ENCODE data around the gene COL11A1. TPM values are rescaled to one million over a fixed set of nuclear protein-coding genes. Genes with fewer than 3 reads are reported as not detected.

Gene COL11A1
- polyA plus RNA-seq, 1 of the 3 experiments (the other 2 are of a cell fraction) = 0.13 TPM

GRCh38 chr1:102872526-102872925, 235.8 kb downstream of the COL11A1 start:
- Histone ChIP-seq H3K27me3 (ENCODE audit: insufficient read depth) (no peaks in the 10 kb centered on the region), H3K9me2 (no peaks in the 10 kb centered on the region), H3F3A (replicated peaks; ENCODE audit: insufficient read depth) (no peaks in the 10 kb centered on the region), H3K36me3 (replicated peaks in 1 of 2; ENCODE audit: control insufficient read depth in 1 of 2, insufficient read depth in 2 of 2, low read length in 1 of 2) (no peaks in the 10 kb centered on the region), H3K9me3 (no peaks in the 10 kb centered on the region), H3K9ac (no peak overlapping the region), H3K4me1 (ENCODE audit: control insufficient read depth in 1 of 2, insufficient read depth in 2 of 2, low read depth in 1 of 2, low read length in 1 of 2) (no peaks in the 10 kb centered on the region), H3K27ac (ENCODE audit: low read depth in 2 of 2, low read length in 1 of 2) (no peak overlapping the region), H3K4me3 (ENCODE audit: low read depth in 2 of 2, low read length in 1 of 2) (no peak overlapping the region), H3K79me2 (ENCODE audit: insufficient read depth) (no peaks in the 10 kb centered on the region), H4K20me1 (ENCODE audit: insufficient read depth) (no peaks in the 10 kb centered on the region), H3K4me2 (no peak overlapping the region), H2AFZ (ENCODE audit: low read depth) (no peak overlapping the region)
- ChIA-PET POLR2A (no interaction called here), CTCF (no interaction called here)
- DNase-seq = no peak
- TF ChIP-seq MEF2A (IDR thresholded peaks at IDR 0.05; ENCODE audit: borderline replicate concordance, low read depth) = no peak
- no peak for TF ChIP-seq MAX (IDR thresholded peaks at IDR 0.05; ENCODE audit: low read depth)
- TF ChIP-seq REST (IDR thresholded peaks at IDR 0.05; ENCODE audit: low read depth, low read length) = no peak
- TF ChIP-seq RFX5 (IDR thresholded peaks at IDR 0.05; ENCODE audit: low read length) = no peak
- no peak for TF ChIP-seq SIN3A (IDR thresholded peaks at IDR 0.05; ENCODE audit: borderline replicate concordance, low read depth, low read length)
- TF ChIP-seq POLR2AphosphoS5 (IDR thresholded peaks at IDR 0.05; ENCODE audit: low read depth, low read length) = no peak
- no peak for TF ChIP-seq ELF1 (IDR thresholded peaks at IDR 0.05)
- no peak for TF ChIP-seq FOXJ3 (CRISPR knock-in tag; IDR thresholded peaks at IDR 0.05)
- no peak for TF ChIP-seq GABPA (IDR thresholded peaks at IDR 0.05; ENCODE audit: low read depth)
- no peak for TF ChIP-seq EP300 (IDR thresholded peaks at IDR 0.05; ENCODE audit: borderline replicate concordance in 1 of 2, low read depth in 1 of 2, low read length in 1 of 2)
- no peak for TF ChIP-seq GATA2 (CRISPR knock-in tag; IDR thresholded peaks at IDR 0.05)
- TF ChIP-seq RAD21 (IDR thresholded peaks at IDR 0.05; ENCODE audit: low read length) = no peak
- no peak for TF ChIP-seq RCOR1 (IDR thresholded peaks at IDR 0.05; ENCODE audit: low read length)
- TF ChIP-seq USF2 (IDR thresholded peaks at IDR 0.05; ENCODE audit: borderline replicate concordance, low read depth, low read length) = no peak
- no peak for TF ChIP-seq ZBTB33 (IDR thresholded peaks at IDR 0.05; ENCODE audit: borderline replicate concordance, low read depth)
- TF ChIP-seq JUND (IDR thresholded peaks at IDR 0.05) = no peak
- no peak for TF ChIP-seq TEAD4 (IDR thresholded peaks at IDR 0.05; ENCODE audit: borderline replicate concordance, insufficient read depth)
- no peak for TF ChIP-seq CHD2 (IDR thresholded peaks at IDR 0.05; ENCODE audit: low read length, partially characterized antibody)
- no CpG with 5 or more reads among the region's 1 CpG for WGBS (ENCODE audit: low lambda C conversion rate)
